Endothelial cell of umbilical vein (primary cell): ENCODE results near the gene UPP1. TPM values are rescaled to one million over a fixed set of nuclear protein-coding genes. Genes with fewer than 3 reads are reported as not detected.

Experiments
- BruUV-seq: library from RNA; stranded (reverse); fragments of 400-500 nt; replicated peaks from 2 replicates; lab custom pipeline; 2021; lab: Mats Ljungman, UMichigan
- CTCF ChIA-PET: fragments of 300-600, 350-600 bp; sonication (Branson Sonifier 250); formaldehyde crosslinking; loops from one replicate; lab custom pipeline; 2021; ENCODE audit warnings: antibody characterized with exemption, inconsistent platforms; lab: Charles Lee
- POLR2A ChIA-PET: fragments of 300-600, 350-600 bp; sonication (Branson Sonifier 250); formaldehyde crosslinking; loops from one replicate; lab custom pipeline; 2021; ENCODE audit warnings: antibody characterized with exemption, inconsistent platforms; lab: Charles Lee
- DNase-seq: peaks from one replicate; pipeline ENCODE4 v3.0.0-alpha.2; 2011; ENCODE audit warnings: low read depth, low spot score
- FAIRE-seq: peaks from 2 replicates; lab custom pipeline; 2011; peaks lifted over from hg19 to GRCh38; lab: Jason Lieb, UNC
- H2AFZ ChIP-seq: 2 replicates; pipeline ENCODE4 v1.6.0; 2012; ENCODE audit warnings: low read depth, low read length, control low read depth, inconsistent platforms
- H3K27ac ChIP-seq: 2 replicates; pipeline ENCODE4 v1.5.1; 2011; ENCODE audit warnings: low read depth, mild to moderate bottlenecking, control low read depth, low read length, moderate library complexity; ENCODE audit not compliant: insufficient read depth
- H3K27me3 ChIP-seq, 2 experiments: 2 replicates each; pipeline versions ENCODE4 v1.6.0 to v1.6.1; 2011; ENCODE audit warnings: low read length in 2 of 2, mixed read lengths in 1 of 2; ENCODE audit not compliant: control insufficient read depth in 2 of 2, insufficient read depth in 2 of 2
- H3K36me3 ChIP-seq, 2 experiments: 2 replicates in 1 of 2; 3 replicates in 1 of 2; pipeline ENCODE4 v1.5.1; 2011; ENCODE audit warnings: low read length in 2 of 2, mild to moderate bottlenecking in 1 of 2, moderate library complexity in 1 of 2; ENCODE audit not compliant: control insufficient read depth in 2 of 2, insufficient read depth in 2 of 2; ENCODE audit errors: extremely low read depth in 1 of 2
- H3K4me1 ChIP-seq: 3 replicates; pipeline ENCODE4 v1.5.1; 2011; ENCODE audit warnings: mild to moderate bottlenecking, low read length; ENCODE audit not compliant: control insufficient read depth, insufficient read depth; ENCODE audit errors: extremely low read depth
- H3K4me2 ChIP-seq: 2 replicates; pipeline ENCODE4 v1.6.1; 2011; ENCODE audit warnings: low read length, control low read depth, mixed read lengths; ENCODE audit not compliant: insufficient read depth
- H3K4me3 ChIP-seq, 3 experiments: fragments of 200-600 bp in 1 of 3; sonication (generic), shearing (Covaris generic) in 1 of 3; replicated peaks in 1 of 3; 2 replicates each; pipeline ENCODE4 v1.5.1; 2011 to 2016; ENCODE audit warnings: control low read depth in 3 of 3, low read length in 3 of 3, mild to moderate bottlenecking in 2 of 3, inconsistent platforms in 1 of 3, low read depth in 1 of 3, moderate library complexity in 1 of 3; ENCODE audit not compliant: insufficient read depth in 1 of 3
- H3K79me2 ChIP-seq: 2 replicates; pipeline ENCODE4 v1.6.0; 2012; ENCODE audit warnings: low read length, inconsistent platforms; ENCODE audit not compliant: control insufficient read depth, insufficient read depth
- H3K9ac ChIP-seq: replicated peaks from 2 replicates; pipeline ENCODE3; 2011; ENCODE audit warnings: low read length, control low read depth; ENCODE audit not compliant: insufficient read depth; ENCODE audit errors: extremely low read depth
- H3K9me1 ChIP-seq: replicated peaks from 3 replicates; pipeline ENCODE4 v1.6.0; 2011; ENCODE audit warnings: mild to moderate bottlenecking, low read length; ENCODE audit not compliant: control insufficient read depth, insufficient read depth; ENCODE audit errors: extremely low read depth
- H3K9me3 ChIP-seq: replicated peaks from 2 replicates; pipeline ENCODE4 v1.5.1; 2012; ENCODE audit warnings: low read length, inconsistent platforms; ENCODE audit not compliant: control insufficient read depth, insufficient read depth
- H4K20me1 ChIP-seq: replicated peaks from 2 replicates; pipeline ENCODE3; 2011; ENCODE audit warnings: mild to moderate bottlenecking, low read length; ENCODE audit not compliant: control insufficient read depth, insufficient read depth; ENCODE audit errors: extremely low read depth
- CTCF ChIP-seq, 2 donors: IDR thresholded peaks; 1 replicate in 1 of 2; 2 replicates in 1 of 2; pipeline ENCODE4 v1.5.1; 2011; ENCODE audit warnings: low read length in 2 of 2, mild to moderate bottlenecking in 2 of 2, moderate library complexity in 2 of 2, control low read depth in 1 of 2, inconsistent platforms in 1 of 2, low read depth in 1 of 2; ENCODE audit not compliant: insufficient read depth in 1 of 2; ENCODE audit errors: extremely low read depth in 1 of 2
- EZH2 ChIP-seq: IDR thresholded peaks from 2 replicates; pipeline ENCODE4 v1.6.1; 2012; ENCODE audit warnings: borderline replicate concordance, low read depth, mild to moderate bottlenecking, moderate library complexity, low read length, inconsistent platforms; ENCODE audit not compliant: severe bottlenecking
- FOS ChIP-seq: IDR thresholded peaks from 2 replicates; pipeline ENCODE4 v1.6.1; 2011; ENCODE audit warnings: mild to moderate bottlenecking, low read length, moderate library complexity, borderline replicate concordance; ENCODE audit not compliant: insufficient read depth
- GATA2 ChIP-seq: IDR thresholded peaks from 2 replicates; pipeline ENCODE4 v1.7.0; 2011; ENCODE audit warnings: low read depth, mild to moderate bottlenecking, moderate library complexity, mixed read lengths, low read length; ENCODE audit not compliant: insufficient read length, insufficient read depth
- JUN ChIP-seq: IDR thresholded peaks from 2 replicates; pipeline ENCODE4 v1.6.1; 2011; ENCODE audit warnings: borderline replicate concordance, low read depth; ENCODE audit not compliant: insufficient read length, insufficient read depth
- MAX ChIP-seq: IDR thresholded peaks from 2 replicates; pipeline ENCODE4 v1.6.1; 2011; ENCODE audit not compliant: insufficient read depth, insufficient read length
- MYC ChIP-seq: IDR thresholded peaks from one replicate; pipeline ENCODE4 v1.6.1; 2011; ENCODE audit warnings: mild to moderate bottlenecking, low read depth, low read length
- POLR2AphosphoS5 ChIP-seq: IDR thresholded peaks from 2 replicates; pipeline ENCODE4 v1.6.1; 2012; ENCODE audit warnings: low read depth, mild to moderate bottlenecking, control low read depth, low read length, moderate library complexity; ENCODE audit not compliant: insufficient read depth
- dilution Hi-C: fragments of 300-500 bp; cut with MboI; formaldehyde crosslinking; loops from one replicate; pipeline ENCODE4 v1.15.0; 2019; ENCODE audit warnings: low sequenced_read_pairs; ENCODE audit not compliant: extremely low pct_ligation_motif_present
- intact Hi-C: fragments of 100-400 bp; cut with micrococcal nuclease; formaldehyde crosslinking; loops from one replicate; pipeline ENCODE4 v1.10.0; 2022
- polyA plus RNA-seq, 4 experiments: library from polyadenylated mRNA; depleted of rRNA in 3 of 4; stranded (reverse) in 3 of 4; unstranded in 1 of 4; fragments of >200 nt; gene quantifications; 2 replicates each; pipeline versions ENCODE4 v1.2.1 to v1.2.3, GENCODE V29; 2011 to 2012; ENCODE audit warnings: missing spikeins in 1 of 4
- total RNA-seq: library from RNA; stranded (reverse); gene quantifications from 2 replicates; pipeline ENCODE4 v1.2.3, GENCODE V29; 2021

Gene UPP1
- total and polyA plus RNA-seq, 2 donors (not counting 3 experiments of a cell fraction or from before 2014, with no cell fraction given), result 60.7 to 66.0 TPM

DNA sequence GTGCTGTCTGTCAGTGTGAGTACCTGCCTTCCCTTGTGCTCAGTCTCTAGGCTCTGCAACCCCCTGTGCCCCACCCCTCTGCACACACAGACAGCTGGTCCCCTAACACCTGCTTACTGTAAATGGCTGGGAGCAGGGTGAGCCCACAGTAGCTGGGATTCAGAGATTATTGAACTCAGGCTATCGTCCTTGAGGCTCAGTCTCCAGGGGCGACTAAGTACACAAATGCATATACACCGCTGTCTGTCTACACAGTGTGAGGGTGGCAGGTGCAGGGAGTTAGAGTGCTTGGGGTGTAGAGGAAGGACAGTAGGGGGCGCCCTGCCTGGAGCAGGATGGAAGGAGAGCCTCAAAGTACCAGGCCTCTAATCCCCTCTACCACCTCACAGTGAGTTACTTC, 12.9 kb downstream of the UPP1 start:
- POLR2A ChIA-PET, result no interaction called here
- no peak for TF ChIP-seq MAX
- TF ChIP-seq FOS, result no peak
- no peak for TF ChIP-seq EZH2
- TF ChIP-seq GATA2, result no peak
- no peak for TF ChIP-seq MYC
- no peak for TF ChIP-seq JUN
- peak; percentile 38 to 43 for TF ChIP-seq CTCF (IDR thresholded peaks at IDR 0.05; ENCODE audit: extremely low read depth in 1 of 2, insufficient read depth in 1 of 2, low read depth in 1 of 2, low read length in 2 of 2)
- no peak for TF ChIP-seq POLR2AphosphoS5
- dilution Hi-C loops, result no loop called here
- Histone ChIP-seq H4K20me1 (no peaks in the 10 kb centered on the region), H3K79me2 (peaks cover 34% of the 10 kb centered on the region), H3K9me3 (no peaks in the 10 kb centered on the region), H3K9me1 (no peaks in the 10 kb centered on the region), H3K9ac (no peak overlapping the region), H2AFZ (no peak overlapping the region), H3K27ac (no peak overlapping the region), H3K4me2 (no peak overlapping the region), H3K36me3 (peaks cover 40 to 43% of the 10 kb centered on the region in 2 experiments), H3K4me3 (no peak overlapping the region), H3K27me3 (no peaks in the 10 kb centered on the region), H3K4me1 (peaks cover 13% of the 10 kb centered on the region)
- CTCF ChIA-PET, result interaction anchor here (0.8 to 4.6 kb wide), 3 partner anchors 8 to 157 kb away, joined by 3 to 27 read pairs (median 5); no protein-coding TSS in a partner anchor
- FAIRE-seq (no peak), DNase-seq (no peak)
- BruUV-seq, result no TSS peak
- intact Hi-C loops, result no loop called here
